ENCODE results near the gene CCDC90B.

DNA sequence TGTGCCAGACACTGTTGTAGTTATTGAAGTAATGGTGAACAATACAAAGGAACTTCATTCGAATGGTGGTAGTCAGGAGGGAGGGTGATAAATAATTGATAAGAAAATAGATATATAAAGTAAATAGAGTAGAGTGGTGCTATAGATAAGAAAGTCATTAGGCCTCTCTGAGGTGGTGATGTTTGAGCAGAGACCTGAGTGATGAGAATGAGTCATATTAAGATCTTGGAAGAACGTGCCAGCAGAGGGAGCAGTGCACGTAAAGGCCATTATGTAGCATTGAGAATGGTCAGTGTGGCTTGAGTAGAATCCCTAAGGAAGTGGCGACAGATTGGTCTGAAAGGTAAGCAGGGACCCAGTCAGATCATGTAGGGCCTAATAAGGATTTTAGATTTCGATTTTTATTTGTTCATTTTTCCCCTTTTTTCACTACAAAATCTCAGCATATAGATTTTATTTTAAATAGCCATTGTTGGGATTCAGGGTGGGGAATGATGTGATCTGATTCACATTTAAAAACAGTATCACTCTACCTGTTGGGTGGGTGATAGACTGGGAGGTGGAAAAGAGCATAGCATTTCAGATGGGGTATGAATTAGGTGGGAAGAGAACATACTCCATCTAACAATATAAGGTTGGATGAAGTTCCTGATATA lies 44.7 kb downstream of the CCDC90B start:
- TF ChIP-seq POLR2AphosphoS5 (IDR thresholded peaks at IDR 0.05; ENCODE audit: insufficient read depth, low read depth, low read length) (no peak), POLR2A (IDR thresholded peaks at IDR 0.05; ENCODE audit: low read depth, low read length) (no peak), CTCF (IDR thresholded peaks at IDR 0.05; ENCODE audit: extremely low read depth in 1 of 2, insufficient read depth in 1 of 2, low read depth in 1 of 2, low read length in 2 of 2) (peak; percentile 62 to 65), EZH2 (IDR thresholded peaks at IDR 0.05; ENCODE audit: borderline replicate concordance, low read depth, low read length, severe bottlenecking) (no peak), MAX (IDR thresholded peaks at IDR 0.05; ENCODE audit: insufficient read depth, insufficient read length) (no peak)
